GM19438 (cell line): ENCODE measurements around the gene GPR61.

ENCODE experiments used
- ATAC-seq: cut with Tn5 transposase; IDR thresholded peaks from one replicate; pipeline ENCODE4 v1.9.1; 2021; ENCODE audit warnings: low read depth; ENCODE audit not compliant: unreplicated experiment

The GPR61 gene, protein sequence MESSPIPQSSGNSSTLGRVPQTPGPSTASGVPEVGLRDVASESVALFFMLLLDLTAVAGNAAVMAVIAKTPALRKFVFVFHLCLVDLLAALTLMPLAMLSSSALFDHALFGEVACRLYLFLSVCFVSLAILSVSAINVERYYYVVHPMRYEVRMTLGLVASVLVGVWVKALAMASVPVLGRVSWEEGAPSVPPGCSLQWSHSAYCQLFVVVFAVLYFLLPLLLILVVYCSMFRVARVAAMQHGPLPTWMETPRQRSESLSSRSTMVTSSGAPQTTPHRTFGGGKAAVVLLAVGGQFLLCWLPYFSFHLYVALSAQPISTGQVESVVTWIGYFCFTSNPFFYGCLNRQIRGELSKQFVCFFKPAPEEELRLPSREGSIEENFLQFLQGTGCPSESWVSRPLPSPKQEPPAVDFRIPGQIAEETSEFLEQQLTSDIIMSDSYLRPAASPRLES

DNA sequence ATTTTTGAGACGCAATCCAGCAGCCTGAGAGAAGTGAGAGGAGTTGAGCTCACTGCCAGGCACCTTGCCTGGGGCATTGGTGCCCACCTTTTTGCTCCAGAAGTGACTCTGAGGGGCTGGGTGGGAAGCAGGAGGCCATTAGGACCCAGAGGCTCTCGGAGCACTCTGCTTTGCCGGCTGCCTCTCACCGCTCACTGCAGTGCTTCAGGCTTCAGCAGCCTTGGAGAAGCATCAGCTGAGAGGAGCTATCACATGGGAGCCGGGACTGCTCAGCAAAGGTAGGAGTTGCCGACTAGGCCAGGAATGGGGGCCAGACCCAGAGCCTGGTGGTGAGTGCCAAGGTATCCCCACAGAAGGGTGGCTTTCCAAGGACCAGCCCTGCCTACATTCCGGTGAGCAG, at the start of gene GPR61:
Gene GPR61, plus strand, starts transcription at position 197 of the 400 bp plus-strand sequence. CDS start 3,151 bp downstream, outside the sequence.
- no peak for ATAC-seq

GRCh38 chr1:109490029-109490933, 49.4 kb upstream of the GPR61 start:
- no peak for ATAC-seq

DNA sequence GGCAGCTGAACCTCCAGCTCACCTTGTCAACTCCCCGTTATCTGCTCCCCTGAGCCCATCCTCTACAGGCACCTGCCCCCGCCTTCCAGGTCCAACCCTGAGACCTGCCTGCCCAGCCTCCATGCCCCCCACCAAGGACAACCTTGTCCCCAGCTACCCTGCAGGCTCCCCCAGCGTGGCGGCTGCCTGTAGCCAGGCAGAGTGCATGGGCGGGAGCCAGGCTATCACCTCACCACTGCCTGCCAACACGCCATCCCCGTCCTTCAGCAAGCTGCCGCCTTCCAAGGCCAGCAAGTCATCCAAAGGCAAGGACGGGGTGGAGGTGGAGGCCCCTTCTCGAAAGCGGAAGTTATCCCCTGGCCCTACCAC, 48.8 kb upstream of the GPR61 start:
- ATAC-seq, result no peak

DNA sequence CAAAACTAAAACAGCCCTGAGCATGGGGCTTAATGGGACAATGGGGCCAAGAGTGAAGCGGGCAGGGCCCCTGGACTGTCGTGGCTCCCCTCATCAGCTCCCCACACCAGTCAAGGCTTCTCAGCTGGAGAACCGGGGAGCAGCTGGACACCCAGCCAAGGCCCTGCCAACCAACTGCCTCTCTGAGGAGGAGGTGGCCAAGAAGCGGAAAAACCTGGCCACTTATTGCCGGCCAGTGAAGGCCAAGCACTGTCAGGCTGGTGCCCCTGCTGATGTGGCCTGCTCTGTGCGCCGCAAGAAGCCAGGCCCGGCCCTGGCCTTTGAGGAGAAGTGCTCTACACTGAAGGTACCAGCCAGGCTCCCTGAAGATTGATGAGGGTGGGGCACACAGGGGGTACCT, 48.3 kb upstream of the GPR61 start:
- ATAC-seq, result no peak

DNA sequence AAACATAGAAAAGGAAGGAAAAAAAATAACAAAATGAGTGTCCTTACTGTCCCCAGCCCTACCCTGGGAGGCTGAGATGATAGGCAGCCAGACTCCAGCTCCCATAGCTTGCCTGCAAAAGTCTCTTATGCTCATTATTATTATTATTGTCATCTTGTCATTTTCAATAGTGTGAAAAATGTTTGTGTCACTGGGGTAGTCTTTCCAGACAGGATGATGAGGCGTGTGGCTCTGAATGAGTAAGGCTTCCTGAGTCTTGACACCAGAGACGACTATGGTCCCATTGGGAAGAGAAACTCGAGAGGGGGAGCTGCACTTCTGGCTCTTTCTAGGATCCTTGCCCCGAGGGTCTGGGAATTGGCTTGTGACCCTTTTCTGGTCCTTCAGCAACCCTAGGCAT, 46.9 kb upstream of the GPR61 start:
- ATAC-seq, result no peak

DNA sequence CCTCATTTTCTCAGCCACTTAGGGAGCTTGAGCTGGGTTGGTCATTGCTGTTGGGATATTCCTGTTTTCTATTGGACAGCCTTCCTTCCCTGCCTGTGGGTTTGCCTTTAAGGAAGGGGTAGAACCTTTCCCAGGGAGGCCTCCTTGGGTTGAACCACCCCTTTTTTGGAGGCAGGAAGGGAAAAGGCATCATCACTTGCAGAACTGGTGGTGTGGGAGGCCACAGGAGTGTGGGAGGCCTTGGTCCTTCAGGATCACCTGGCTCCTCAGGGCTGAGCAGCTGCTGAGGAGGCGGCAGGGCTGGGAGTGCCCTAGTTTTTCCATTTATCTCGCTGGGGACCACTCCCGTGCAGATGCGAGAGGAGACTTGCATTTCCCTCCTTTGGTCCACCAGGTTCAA, 46.4 kb upstream of the GPR61 start:
- ATAC-seq, result no peak

DNA sequence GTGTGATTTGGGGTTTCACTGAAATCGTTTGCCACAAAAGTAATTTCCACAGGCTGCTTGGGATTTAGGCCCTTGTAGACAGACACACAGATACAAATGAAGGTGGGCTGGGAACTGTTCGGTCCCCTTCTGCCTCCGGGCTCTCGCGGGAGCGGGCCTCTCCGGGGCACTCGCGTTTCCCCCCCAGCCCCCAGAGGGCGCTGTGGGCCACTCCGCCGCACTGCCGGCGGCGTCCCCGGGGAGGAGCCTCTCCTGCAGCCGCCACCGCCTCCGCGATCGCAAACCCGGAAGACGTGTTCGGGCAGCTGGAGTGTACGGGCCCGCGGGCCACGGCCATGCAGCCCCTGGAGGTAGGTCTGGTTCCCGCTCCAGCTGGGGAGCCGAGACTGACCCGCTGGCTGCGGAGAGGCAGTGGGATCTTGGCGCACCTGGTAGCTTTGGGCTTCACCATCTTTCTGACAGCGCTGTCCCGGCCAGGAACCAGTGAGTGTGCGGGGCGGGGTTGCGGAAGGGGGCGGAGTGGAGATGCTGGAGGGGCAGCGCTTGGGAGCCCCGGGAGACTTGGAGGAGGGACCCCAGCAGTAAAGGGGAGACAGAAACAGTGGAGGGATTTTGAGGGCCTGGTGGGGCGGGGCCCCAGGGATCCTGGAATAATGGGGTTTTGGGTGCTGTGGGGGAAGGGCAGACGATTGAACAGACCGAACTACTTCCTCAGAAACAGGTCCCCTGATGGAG, 45.7 kb upstream of the GPR61 start, which contains the start of gene CYB561D1:
Gene CYB561D1, plus strand, starts transcription at position 290 of the 735 bp plus-strand sequence. Its CDS starts 46 bp downstream, at position 336.
- ATAC-seq, result peak; percentile 90

DNA sequence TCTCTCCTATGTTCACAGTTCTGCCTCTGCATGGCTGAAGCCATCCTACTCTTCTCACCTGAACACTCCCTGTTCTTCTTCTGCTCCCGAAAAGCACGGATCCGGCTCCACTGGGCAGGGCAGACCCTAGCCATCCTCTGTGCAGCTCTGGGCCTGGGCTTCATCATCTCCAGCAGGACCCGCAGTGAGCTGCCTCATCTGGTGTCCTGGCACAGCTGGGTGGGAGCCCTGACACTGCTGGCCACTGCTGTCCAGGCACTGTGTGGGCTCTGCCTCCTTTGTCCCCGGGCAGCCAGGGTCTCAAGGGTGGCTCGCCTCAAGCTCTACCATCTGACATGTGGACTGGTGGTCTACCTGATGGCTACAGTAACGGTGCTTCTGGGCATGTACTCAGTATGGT, 43.9 kb upstream of the GPR61 start:
- ATAC-seq, result no peak

DNA sequence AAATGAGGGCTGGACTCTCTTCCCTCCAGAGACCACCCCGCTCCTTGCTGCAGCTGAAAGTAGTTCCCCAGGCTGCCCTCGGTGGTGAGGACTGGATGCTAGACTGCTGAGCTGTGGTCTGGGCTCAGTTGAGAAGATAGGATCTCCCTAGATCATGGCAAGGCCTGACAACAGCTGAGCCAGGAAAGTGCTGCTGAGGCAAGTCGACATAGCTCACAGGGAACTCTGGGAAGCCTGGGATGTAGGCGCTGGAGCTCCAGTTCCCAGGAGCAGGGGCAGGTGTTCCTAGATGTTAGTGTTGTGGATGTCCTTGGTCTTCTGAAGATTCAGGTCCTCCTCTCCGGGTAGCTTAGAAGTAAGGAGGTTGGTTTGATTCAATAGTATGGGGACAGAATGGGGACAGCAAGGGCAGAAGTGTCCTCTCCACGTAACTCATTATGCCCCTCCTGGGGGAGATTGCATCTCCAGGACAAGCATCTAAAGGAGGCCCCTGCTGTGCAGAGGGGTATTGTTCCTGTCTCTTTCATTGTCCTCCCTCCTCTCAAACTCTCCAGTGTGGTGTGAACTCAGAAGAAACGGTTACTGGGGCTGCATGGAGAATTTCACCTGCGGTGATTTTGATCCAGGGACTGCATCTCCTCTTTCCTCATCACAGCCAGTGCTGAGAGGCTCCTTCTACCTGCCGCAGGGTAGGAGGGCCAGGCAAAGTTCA, 42.1 kb upstream of the GPR61 start:
- no peak for ATAC-seq

- no peak for ATAC-seq
Observed at GRCh38 chr1:109498161-109498801, 41.4 kb upstream of the GPR61 start.

- no peak for ATAC-seq
Observed at GRCh38 chr1:109499081-109499480, 40.6 kb upstream of the GPR61 start.

DNA sequence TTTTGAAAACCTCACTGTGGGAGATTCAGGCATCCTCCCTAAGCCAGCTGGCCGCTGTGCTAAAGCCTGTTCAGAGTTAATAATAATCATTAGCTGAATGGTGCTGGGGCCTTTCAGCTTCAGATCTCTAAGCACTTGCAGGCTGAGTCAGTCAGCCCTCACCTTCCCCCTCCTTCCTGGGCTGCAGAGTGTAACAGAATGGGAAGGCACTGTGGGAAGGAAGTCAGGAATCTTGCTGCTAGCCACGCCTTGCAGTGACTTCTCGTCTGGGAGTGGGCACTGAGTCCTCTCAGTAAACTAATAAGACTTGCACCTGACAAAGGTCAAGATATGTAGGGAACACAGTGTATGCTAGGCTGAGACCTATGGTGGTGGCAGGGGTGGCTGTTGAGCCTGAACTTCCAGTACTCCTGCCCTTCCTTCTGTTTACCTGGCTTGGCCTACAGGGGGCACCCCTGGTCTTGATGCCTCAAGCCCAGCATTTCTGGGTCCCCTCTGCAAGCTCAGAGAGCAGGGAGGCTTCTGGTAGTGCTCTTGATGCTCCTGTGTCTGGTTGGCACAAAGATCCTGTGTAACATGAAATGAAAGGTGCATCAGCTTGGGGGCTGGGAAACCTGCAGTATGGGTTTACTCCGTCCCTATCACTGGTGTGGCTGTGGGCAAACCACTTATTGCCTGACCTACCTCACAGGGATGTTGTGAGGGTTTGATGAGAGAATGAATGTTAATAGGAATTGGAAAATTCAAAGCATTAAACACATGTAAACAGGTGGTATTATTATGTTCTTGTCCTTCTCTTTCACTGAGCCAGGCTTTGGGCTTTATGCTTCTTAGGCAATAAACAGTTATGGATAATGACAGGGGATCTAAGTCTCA, 39.8 kb upstream of the GPR61 start:
- no peak for ATAC-seq

GRCh38 chr1:109500941-109501381, 38.7 kb upstream of the GPR61 start:
- no peak for ATAC-seq

GRCh38 chr1:109501644-109502363, 37.9 kb upstream of the GPR61 start:
- no peak for ATAC-seq

- no peak for ATAC-seq
Observed at GRCh38 chr1:109502364-109502851, 37.3 kb upstream of the GPR61 start.

- ATAC-seq, result no peak
Observed at GRCh38 chr1:109503935-109504334, 35.7 kb upstream of the GPR61 start.

- ATAC-seq, result no peak
Observed at GRCh38 chr1:109504974-109505373, 34.7 kb upstream of the GPR61 start.
